ENCODE results near the gene MMS22L.

MMS22L gene

GRCh38 chr6:97240222-97240621 lies 42.8 kb downstream of the MMS22L start:
- H3K4me3 ChIP-seq (ENCODE audit: low read length, poor library complexity, severe bottlenecking), result no peak overlapping the region
- H3K9ac ChIP-seq (ENCODE audit: low read depth, low read length, poor library complexity, severe bottlenecking), result no peak overlapping the region

GRCh38 chr6:97231911-97232310 lies 51.1 kb downstream of the MMS22L start:
- Histone ChIP-seq H3K36me3 (ENCODE audit: insufficient read depth, low read length) (peaks cover 19% of the 10 kb centered on the region; the same call in 1 of the 2 replicates), H3F3A (ENCODE audit: low read depth) (no peaks in the 10 kb centered on the region), H3K4me2 (ENCODE audit: low read depth, low read length, poor library complexity, severe bottlenecking) (no peak overlapping the region), H3K4me3 (ENCODE audit: low read length, poor library complexity, severe bottlenecking) (no peak overlapping the region), H3K4me1 (ENCODE audit: insufficient read depth, low read length, poor library complexity, severe bottlenecking) (no peaks in the 10 kb centered on the region), H3K27me3 (ENCODE audit: insufficient read depth, low read length, poor library complexity, severe bottlenecking) (no peaks in the 10 kb centered on the region), H3K9me2 (replicated peaks; ENCODE audit: low read depth, low read length) (no peaks in the 10 kb centered on the region), H4K20me1 (ENCODE audit: insufficient read depth, low read length, poor library complexity, severe bottlenecking) (no peaks in the 10 kb centered on the region), H3K9ac (ENCODE audit: low read depth, low read length, poor library complexity, severe bottlenecking) (no peak overlapping the region), H3K79me2 (ENCODE audit: insufficient read depth, low read length) (no peaks in the 10 kb centered on the region), H3K9me3 (ENCODE audit: insufficient read depth, low read depth, low read length) (no peaks in the 10 kb centered on the region), H2AFZ (ENCODE audit: low read length) (no peak overlapping the region)
- TF ChIP-seq CTCF (conservative IDR thresholded peaks at IDR 0.05; ENCODE audit: low read length), result no peak
- no peak for TF ChIP-seq EZH2phosphoT487 (IDR thresholded peaks at IDR 0.05; ENCODE audit: borderline replicate concordance)

More at GRCh38 chr6:97240222-97240621, 42.8 kb downstream of the MMS22L start:
- no peak overlapping the region for H3K4me2 ChIP-seq (ENCODE audit: low read depth, low read length, poor library complexity, severe bottlenecking)
- no peak for TF ChIP-seq CTCF (conservative IDR thresholded peaks at IDR 0.05; ENCODE audit: low read length)
- no peak for TF ChIP-seq EZH2phosphoT487 (IDR thresholded peaks at IDR 0.05; ENCODE audit: borderline replicate concordance)
- H3K4me1 ChIP-seq (ENCODE audit: insufficient read depth, low read length, poor library complexity, severe bottlenecking), result no peaks in the 10 kb centered on the region
- H3K9me2 ChIP-seq (replicated peaks; ENCODE audit: low read depth, low read length), result no peaks in the 10 kb centered on the region
- H3K9me3 ChIP-seq (ENCODE audit: insufficient read depth, low read depth, low read length), result no peaks in the 10 kb centered on the region
- no peaks in the 10 kb centered on the region for H3K27me3 ChIP-seq (ENCODE audit: insufficient read depth, low read length, poor library complexity, severe bottlenecking)
- peaks cover 22% of the 10 kb centered on the region; the same call in 1 of the 2 replicates for H3K36me3 ChIP-seq (ENCODE audit: insufficient read depth, low read length)
- H3K79me2 ChIP-seq (ENCODE audit: insufficient read depth, low read length), result no peaks in the 10 kb centered on the region
- H2AFZ ChIP-seq (ENCODE audit: low read length), result no peak overlapping the region
- no peaks in the 10 kb centered on the region for H3F3A ChIP-seq (ENCODE audit: low read depth)
- H4K20me1 ChIP-seq (ENCODE audit: insufficient read depth, low read length, poor library complexity, severe bottlenecking), result no peaks in the 10 kb centered on the region

GRCh38 chr6:97222903-97223302 lies 60.1 kb downstream of the MMS22L start:
- no peak overlapping the region for H2AFZ ChIP-seq (ENCODE audit: low read length)
- H3K79me2 ChIP-seq (ENCODE audit: insufficient read depth, low read length), result no peaks in the 10 kb centered on the region; the same call in 1 of the 2 replicates
- H3K27me3 ChIP-seq (ENCODE audit: insufficient read depth, low read length, poor library complexity, severe bottlenecking), result no peaks in the 10 kb centered on the region
- no peaks in the 10 kb centered on the region for H3K9me3 ChIP-seq (ENCODE audit: insufficient read depth, low read depth, low read length)
- H3K9ac ChIP-seq (ENCODE audit: low read depth, low read length, poor library complexity, severe bottlenecking), result no peak overlapping the region
- no peak overlapping the region for H3K4me2 ChIP-seq (ENCODE audit: low read depth, low read length, poor library complexity, severe bottlenecking)
- no peak overlapping the region for H3K4me3 ChIP-seq (ENCODE audit: low read length, poor library complexity, severe bottlenecking)
- H3K9me2 ChIP-seq (replicated peaks; ENCODE audit: low read depth, low read length), result no peaks in the 10 kb centered on the region
- no peaks in the 10 kb centered on the region for H3F3A ChIP-seq (ENCODE audit: low read depth)
- H3K36me3 ChIP-seq (ENCODE audit: insufficient read depth, low read length), result peaks cover 3% of the 10 kb centered on the region; the same call in 1 of the 2 replicates
- no peaks in the 10 kb centered on the region for H4K20me1 ChIP-seq (ENCODE audit: insufficient read depth, low read length, poor library complexity, severe bottlenecking)
- no peak for TF ChIP-seq EZH2phosphoT487 (IDR thresholded peaks at IDR 0.05; ENCODE audit: borderline replicate concordance)
- TF ChIP-seq CTCF (conservative IDR thresholded peaks at IDR 0.05; ENCODE audit: low read length), result no peak
- no peaks in the 10 kb centered on the region for H3K4me1 ChIP-seq (ENCODE audit: insufficient read depth, low read length, poor library complexity, severe bottlenecking)
